Measurements from ENCODE around the gene CTR9.

GRCh38 chr11:10798330-10798928, 47.4 kb downstream of the CTR9 start:
- TF ChIP-seq YY1 (IDR thresholded peaks at IDR 0.05; ENCODE audit: insufficient read depth, insufficient read length) = no peak
- no peak for TF ChIP-seq ZNF274 (IDR thresholded peaks at IDR 0.05; ENCODE audit: low read depth, low read length)
- TF ChIP-seq SUZ12 (IDR thresholded peaks at IDR 0.05; ENCODE audit: extremely low read depth, insufficient read depth, insufficient read length) = no peak
